Putamen (tissue), 1 donor: Measurements from ENCODE around the gene BTBD6.
"Not testable (repeated sequence)": the region's sequence is repeated elsewhere in the genome, so short reads cannot be mapped to it uniquely, and the experiment has no call there.

Source experiments
- DNase-seq: peaks from one replicate; pipeline ENCODE4 v3.0.0-alpha.2; 2016; ENCODE audit warnings: low spot score

The BTBD6 gene

DNA sequence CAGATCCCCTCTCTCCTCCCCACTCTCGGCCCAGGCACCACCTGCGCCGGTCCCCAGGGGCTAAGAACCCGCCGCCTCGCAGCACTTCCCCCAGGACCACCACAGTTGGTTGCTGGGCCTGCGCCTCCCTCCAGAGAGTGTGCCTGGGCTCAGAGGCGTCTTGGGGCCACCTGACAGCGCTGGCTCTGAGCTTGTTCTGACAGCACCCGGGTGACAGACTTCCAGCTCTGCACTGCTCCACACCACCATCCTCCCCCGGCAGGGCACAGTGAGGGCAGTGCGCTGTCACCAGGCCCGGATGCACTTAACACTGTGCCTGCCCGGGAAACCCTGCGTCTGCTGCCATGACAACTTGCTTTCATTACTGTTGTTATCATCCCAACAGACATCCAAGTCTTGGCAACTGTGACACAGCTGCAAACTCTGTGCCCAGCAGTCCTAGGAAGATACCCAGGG lies 45.8 kb downstream of the BTBD6 start:
- DNase-seq, result no peak

DNA sequence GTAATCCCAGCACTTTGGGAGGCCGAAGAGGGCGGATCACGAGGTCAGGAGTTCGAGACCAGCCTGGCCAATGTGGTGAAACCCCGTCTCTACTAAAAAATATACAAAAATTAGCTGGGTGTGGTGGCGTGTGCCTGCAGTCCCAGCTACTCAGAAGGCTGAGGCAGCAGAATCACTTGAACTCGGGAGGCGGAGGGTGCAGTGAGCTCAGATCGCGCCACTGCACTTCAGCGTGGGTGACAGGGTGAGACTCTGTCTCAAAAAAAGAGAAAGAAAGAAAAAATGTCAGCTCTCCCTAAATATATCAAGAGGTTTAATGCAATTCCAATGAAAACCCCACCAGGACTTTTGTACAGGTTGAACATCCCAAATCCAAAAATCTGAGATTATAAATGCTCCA lies 49.0 kb downstream of the BTBD6 start:
- DNase-seq, result not testable (repeated sequence)

DNA sequence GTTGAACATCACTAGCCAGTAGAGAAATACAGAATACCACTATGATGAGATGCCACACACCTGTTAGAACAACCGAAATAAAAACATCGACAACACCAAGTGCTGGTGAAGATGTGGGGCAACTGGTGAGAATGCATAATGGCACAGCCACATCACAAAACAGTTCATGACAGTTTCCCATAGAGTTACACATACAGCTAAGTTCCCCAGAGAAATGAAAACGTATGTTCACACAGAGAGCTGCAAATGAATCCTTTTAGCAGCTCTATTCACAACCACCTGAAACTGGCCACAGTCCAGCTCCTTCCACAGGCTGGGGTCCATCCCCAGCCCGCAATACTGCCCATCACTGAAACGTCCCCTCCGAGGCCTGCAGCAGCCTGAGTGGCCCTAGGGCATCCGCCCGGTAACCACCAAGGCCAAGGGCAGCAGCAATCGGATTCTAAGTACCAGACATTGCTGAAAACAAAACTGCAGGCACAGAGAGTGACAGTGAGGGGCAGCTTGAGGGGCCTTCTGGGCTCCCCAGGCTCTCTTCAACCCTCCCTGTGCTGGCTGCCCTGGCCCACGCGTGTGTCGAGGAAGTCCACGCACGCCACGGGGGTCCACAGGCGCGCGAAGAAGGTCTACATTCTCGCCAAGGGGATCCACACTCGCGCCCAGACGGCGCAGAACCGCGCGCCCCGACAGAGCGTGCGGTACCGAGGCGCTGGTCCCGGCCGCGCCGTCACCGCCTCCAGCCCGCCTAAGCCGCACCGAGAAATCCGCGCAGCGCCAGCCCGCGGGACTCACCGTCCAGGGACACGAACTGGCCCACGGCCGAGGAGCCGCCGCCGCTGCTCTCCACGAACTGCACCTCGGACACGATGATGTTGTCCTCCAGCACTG lies 51.6 kb downstream of the BTBD6 start:
- DNase-seq, result no peak
